ENCODE results near the gene CLIP4. TPM values are rescaled to one million over a fixed set of nuclear protein-coding genes. Genes with fewer than 3 reads are reported as not detected.

CLIP4 gene
- polyA plus RNA-seq, 1 donor from 2014 or later, result 13.3 TPM

- Mint-ChIP-seq H3K36me3 (peaks cover 2% of the 10 kb centered on the region), H3K9me3 (no peaks in the 10 kb centered on the region), H3K4me3 (peak overlapping the region in 1 of 4 donors; percentile 81), H3K27ac (no peak overlapping the region), H3K27me3 (peaks cover 7% of the 10 kb centered on the region), H3K4me1 (peaks cover 17 to 24% (median 23%) of the 10 kb centered on the region in 3 donors)
Measured at GRCh38 chr2:29112379-29112778, 2.8 kb upstream of the CLIP4 start.

GRCh38 chr2:29113027-29113686 lies 2.1 kb upstream of the CLIP4 start:
- peaks cover 2% of the 10 kb centered on the region for H3K36me3 Mint-ChIP-seq
- H3K27me3 Mint-ChIP-seq, result peaks cover 7% of the 10 kb centered on the region
- H3K4me3 Mint-ChIP-seq, result peak overlapping the region in 1 of 4 donors; percentile 81
- H3K9me3 Mint-ChIP-seq, result no peaks in the 10 kb centered on the region
- H3K27ac Mint-ChIP-seq, result peak overlapping the region in 2 of 3 donors; percentile 24 to 65
- peaks cover 17 to 27% (median 23%) of the 10 kb centered on the region in 3 donors for H3K4me1 Mint-ChIP-seq

GRCh38 chr2:29113891-29114321 lies 1.3 kb upstream of the CLIP4 start:
- H3K4me1 Mint-ChIP-seq, result peaks cover 17 to 30% (median 25%) of the 10 kb centered on the region in 3 donors
- peak overlapping the region; percentile 13 to 94 (median 85) for H3K4me3 Mint-ChIP-seq
- peak overlapping the region; percentile 24 to 65 (median 25) for H3K27ac Mint-ChIP-seq
- H3K9me3 Mint-ChIP-seq, result no peaks in the 10 kb centered on the region
- H3K36me3 Mint-ChIP-seq, result peaks cover 2% of the 10 kb centered on the region
- H3K27me3 Mint-ChIP-seq, result peaks cover 7% of the 10 kb centered on the region

GRCh38 chr2:29114586-29114945 lies 649 bp upstream of the CLIP4 start:
- no peaks in the 10 kb centered on the region for H3K9me3 Mint-ChIP-seq
- peaks cover 17 to 31% (median 26%) of the 10 kb centered on the region in 3 donors for H3K4me1 Mint-ChIP-seq
- H3K27me3 Mint-ChIP-seq, result peaks cover 5% of the 10 kb centered on the region
- H3K27ac Mint-ChIP-seq, result peak overlapping the region; percentile 24 to 92 (median 65)
- peak overlapping the region; percentile 81 to 97 (median 92) for H3K4me3 Mint-ChIP-seq
- H3K36me3 Mint-ChIP-seq, result peaks cover 2% of the 10 kb centered on the region

- Mint-ChIP-seq H3K9me3 (no peaks in the 10 kb centered on the region), H3K27me3 (peaks cover 3% of the 10 kb centered on the region), H3K4me1 (peaks cover 23 to 30% (median 24%) of the 10 kb centered on the region in 3 donors), H3K4me3 (peak overlapping the region; percentile 89 to 97 (median 94)), H3K36me3 (no peaks in the 10 kb centered on the region), H3K27ac (peak overlapping the region; percentile 81 to 98 (median 93))
Measured at GRCh38 chr2:29115797-29116781, 874 bp downstream of the CLIP4 start.

GRCh38 chr2:29117636-29118303 lies 2.6 kb downstream of the CLIP4 start:
- Mint-ChIP-seq H3K4me3 (peak overlapping the region in 3 of 4 donors; percentile 8 to 46 (median 11)), H3K4me1 (peaks cover 23 to 30% (median 24%) of the 10 kb centered on the region in 3 donors), H3K9me3 (no peaks in the 10 kb centered on the region), H3K36me3 (peaks cover 4% of the 10 kb centered on the region), H3K27ac (no peak overlapping the region), H3K27me3 (peaks cover 3% of the 10 kb centered on the region)

- peaks cover 19 to 22% (median 20%) of the 10 kb centered on the region in 3 donors for H3K4me1 Mint-ChIP-seq
- H3K4me3 Mint-ChIP-seq, result no peak overlapping the region
- H3K36me3 Mint-ChIP-seq, result peaks cover 11% of the 10 kb centered on the region
- peaks cover 4 to 10% (median 8%) of the 10 kb centered on the region in 3 donors for H3K9me3 Mint-ChIP-seq
- peaks cover 3% of the 10 kb centered on the region for H3K27me3 Mint-ChIP-seq
- peak overlapping the region in 2 of 3 donors; percentile 3 to 11 for H3K27ac Mint-ChIP-seq
Measured at GRCh38 chr2:29119211-29119610, 4.0 kb downstream of the CLIP4 start.

GRCh38 chr2:29120846-29121245 lies 5.6 kb downstream of the CLIP4 start:
- Mint-ChIP-seq H3K27ac (no peak overlapping the region), H3K4me1 (peaks cover 13 to 19% (median 15%) of the 10 kb centered on the region in 3 donors), H3K9me3 (peaks cover 4 to 16% (median 9%) of the 10 kb centered on the region in 3 donors), H3K4me3 (no peak overlapping the region), H3K27me3 (no peaks in the 10 kb centered on the region), H3K36me3 (peaks cover 16% of the 10 kb centered on the region)

GRCh38 chr2:29123617-29124349 lies 8.6 kb downstream of the CLIP4 start:
- H3K9me3 Mint-ChIP-seq, result peaks cover 4 to 16% (median 9%) of the 10 kb centered on the region in 3 donors
- H3K27me3 Mint-ChIP-seq, result no peaks in the 10 kb centered on the region
- H3K4me1 Mint-ChIP-seq, result peaks cover 4 to 8% (median 4%) of the 10 kb centered on the region in 3 donors
- H3K36me3 Mint-ChIP-seq, result peaks cover 19% of the 10 kb centered on the region
- H3K27ac Mint-ChIP-seq, result peak overlapping the region in 1 of 3 donors; percentile 27
- H3K4me3 Mint-ChIP-seq, result no peak overlapping the region

- H3K4me1 Mint-ChIP-seq, result peaks cover 0 to 8% (median 0%) of the 10 kb centered on the region in 3 donors
- peaks cover 19% of the 10 kb centered on the region for H3K36me3 Mint-ChIP-seq
- no peak overlapping the region for H3K4me3 Mint-ChIP-seq
- no peaks in the 10 kb centered on the region for H3K27me3 Mint-ChIP-seq
- H3K9me3 Mint-ChIP-seq, result peaks cover 4 to 16% (median 9%) of the 10 kb centered on the region in 3 donors
- H3K27ac Mint-ChIP-seq, result no peak overlapping the region
Measured at GRCh38 chr2:29124504-29124903, 9.3 kb downstream of the CLIP4 start.

- Mint-ChIP-seq H3K4me3 (no peak overlapping the region), H3K36me3 (peaks cover 9% of the 10 kb centered on the region), H3K27ac (no peak overlapping the region), H3K4me1 (peaks cover 0 to 2% (median 0%) of the 10 kb centered on the region in 3 donors), H3K27me3 (no peaks in the 10 kb centered on the region), H3K9me3 (peaks cover 0 to 1% (median 0%) of the 10 kb centered on the region in 3 donors)
Measured at GRCh38 chr2:29129586-29130281, 14.5 kb downstream of the CLIP4 start.

- no peaks in the 10 kb centered on the region for H3K27me3 Mint-ChIP-seq
- H3K27ac Mint-ChIP-seq, result peak overlapping the region in 1 of 3 donors; percentile 58
- H3K4me1 Mint-ChIP-seq, result peaks cover 0 to 2% (median 0%) of the 10 kb centered on the region in 3 donors
- no peaks in the 10 kb centered on the region for H3K9me3 Mint-ChIP-seq
- H3K36me3 Mint-ChIP-seq, result peaks cover 7% of the 10 kb centered on the region
- H3K4me3 Mint-ChIP-seq, result no peak overlapping the region
Measured at GRCh38 chr2:29130295-29130694, 15.1 kb downstream of the CLIP4 start.

GRCh38 chr2:29134933-29135332 lies 19.7 kb downstream of the CLIP4 start:
- H3K27ac Mint-ChIP-seq, result no peak overlapping the region
- H3K27me3 Mint-ChIP-seq, result no peaks in the 10 kb centered on the region
- H3K36me3 Mint-ChIP-seq, result peaks cover 16% of the 10 kb centered on the region
- no peak overlapping the region for H3K4me3 Mint-ChIP-seq
- peaks cover 0 to 1% (median 0%) of the 10 kb centered on the region in 3 donors for H3K9me3 Mint-ChIP-seq
- peaks cover 0 to 4% (median 2%) of the 10 kb centered on the region in 3 donors for H3K4me1 Mint-ChIP-seq
